ENCODE data around the gene TNFAIP8L3. TPM values are rescaled to one million over a fixed set of nuclear protein-coding genes. Genes with fewer than 3 reads are reported as not detected.
A peak's percentile ranks its signal among the peaks of the same experiment; 100 is the strongest.

TNFAIP8L3 gene
- total and polyA plus RNA-seq, 10 donors, result 6.5 to 35.8 (median 20.8) TPM

DNA sequence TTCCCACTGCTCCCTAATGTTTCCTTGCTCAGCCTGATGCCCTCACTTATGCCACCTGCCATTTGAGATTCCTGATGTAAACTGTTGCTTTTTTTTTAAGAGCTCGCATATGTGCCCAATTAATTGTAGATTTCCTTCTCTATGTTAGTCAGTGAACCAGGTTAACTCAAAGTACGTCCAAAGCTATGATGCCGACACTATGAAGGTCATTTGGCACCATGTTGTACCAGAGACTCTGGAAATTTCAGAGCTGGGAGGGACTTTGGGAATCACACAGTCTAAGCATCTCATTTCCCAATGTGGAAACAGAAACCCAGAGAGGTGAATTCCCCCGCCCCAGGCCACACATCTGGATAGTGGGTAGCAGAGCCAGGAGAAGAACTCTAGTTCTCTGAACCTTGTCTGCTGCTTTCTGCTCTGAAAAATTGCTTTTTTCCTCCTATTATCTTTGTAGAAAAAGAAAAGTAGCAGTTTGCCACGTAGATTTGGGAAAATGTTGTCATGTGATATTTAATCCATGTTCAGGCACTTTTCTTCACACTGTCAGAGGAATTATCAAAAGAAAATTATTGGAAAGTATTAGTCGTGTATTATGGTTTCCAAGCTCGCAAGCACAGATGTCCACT lies 38.5 kb upstream of the TNFAIP8L3 start:
- Histone ChIP-seq H3K9me3 (no peaks in the 10 kb centered on the region), H3K36me3 (no peaks in the 10 kb centered on the region), H3K4me3 (no peak overlapping the region), H3K4me1 (peaks cover 0 to 7% (median 0%) of the 10 kb centered on the region in 6 donors), H3K27me3 (replicated peaks in 1 of 7) (peaks cover 0 to 5% (median 0%) of the 10 kb centered on the region in 7 donors), H3K27ac (peak overlapping the region in 1 of 8 donors; percentile 36)
- TF ChIP-seq POLR2AphosphoS5 (IDR thresholded peaks at IDR 0.05), result no peak
- TF ChIP-seq, protein P1, sequence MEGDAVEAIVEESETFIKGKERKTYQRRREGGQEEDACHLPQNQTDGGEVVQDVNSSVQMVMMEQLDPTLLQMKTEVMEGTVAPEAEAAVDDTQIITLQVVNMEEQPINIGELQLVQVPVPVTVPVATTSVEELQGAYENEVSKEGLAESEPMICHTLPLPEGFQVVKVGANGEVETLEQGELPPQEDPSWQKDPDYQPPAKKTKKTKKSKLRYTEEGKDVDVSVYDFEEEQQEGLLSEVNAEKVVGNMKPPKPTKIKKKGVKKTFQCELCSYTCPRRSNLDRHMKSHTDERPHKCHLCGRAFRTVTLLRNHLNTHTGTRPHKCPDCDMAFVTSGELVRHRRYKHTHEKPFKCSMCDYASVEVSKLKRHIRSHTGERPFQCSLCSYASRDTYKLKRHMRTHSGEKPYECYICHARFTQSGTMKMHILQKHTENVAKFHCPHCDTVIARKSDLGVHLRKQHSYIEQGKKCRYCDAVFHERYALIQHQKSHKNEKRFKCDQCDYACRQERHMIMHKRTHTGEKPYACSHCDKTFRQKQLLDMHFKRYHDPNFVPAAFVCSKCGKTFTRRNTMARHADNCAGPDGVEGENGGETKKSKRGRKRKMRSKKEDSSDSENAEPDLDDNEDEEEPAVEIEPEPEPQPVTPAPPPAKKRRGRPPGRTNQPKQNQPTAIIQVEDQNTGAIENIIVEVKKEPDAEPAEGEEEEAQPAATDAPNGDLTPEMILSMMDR (IDR thresholded peaks at IDR 0.05 in 8 of 11, conservative IDR thresholded peaks at IDR 0.05 in 3 of 11), result no peak
- TF ChIP-seq POLR2A (IDR thresholded peaks at IDR 0.05), result no peak
- no peak for DNase-seq
- WGBS, 5 donors, result 72 to 81% (median 76%) methylated on average over 7 of the region's 7 CpGs
- intact Hi-C loops (cut with DNase I; ENCODE audit: low total_unique reads), result no loop called here

DNA sequence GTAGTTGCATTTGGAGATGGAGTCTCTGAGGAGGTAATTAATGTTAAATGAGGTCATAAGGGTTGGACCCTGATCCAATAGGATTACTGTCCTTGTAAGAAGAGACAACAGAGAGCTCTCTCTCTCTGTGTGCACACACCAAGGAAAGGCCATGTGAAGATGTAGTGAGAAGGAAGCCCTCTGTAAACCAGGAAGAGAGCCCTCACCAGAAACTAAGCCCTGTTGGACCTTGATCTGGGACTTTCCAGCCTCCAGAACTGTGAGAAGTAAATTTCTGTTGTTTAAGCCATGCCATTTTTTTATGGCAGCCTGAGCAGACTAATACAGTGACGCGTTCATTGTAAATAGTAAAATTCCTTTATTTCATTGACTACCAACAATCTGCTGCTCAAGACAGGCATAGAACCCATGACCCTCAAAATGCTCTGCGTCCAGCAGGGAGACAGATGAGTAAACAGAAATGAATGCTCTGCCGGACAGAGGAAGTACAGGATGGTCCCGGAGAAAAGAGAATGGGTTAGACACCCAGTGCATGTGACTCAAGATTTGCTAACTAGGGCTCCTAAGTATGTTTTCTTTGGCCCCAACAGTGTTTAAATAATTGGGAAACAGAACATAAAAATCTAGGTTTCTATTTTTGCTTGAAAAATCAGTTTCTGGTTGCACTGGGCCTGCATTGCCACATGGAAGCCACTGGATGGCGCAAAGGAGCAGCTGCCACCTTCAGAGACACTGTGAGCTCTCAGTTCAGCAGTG lies 37.9 kb upstream of the TNFAIP8L3 start:
- intact Hi-C loops (cut with DNase I; ENCODE audit: low total_unique reads), result no loop called here
- DNase-seq, result no peak
- peaks cover 0 to 7% (median 0%) of the 10 kb centered on the region in 6 donors for H3K4me1 ChIP-seq

DNA sequence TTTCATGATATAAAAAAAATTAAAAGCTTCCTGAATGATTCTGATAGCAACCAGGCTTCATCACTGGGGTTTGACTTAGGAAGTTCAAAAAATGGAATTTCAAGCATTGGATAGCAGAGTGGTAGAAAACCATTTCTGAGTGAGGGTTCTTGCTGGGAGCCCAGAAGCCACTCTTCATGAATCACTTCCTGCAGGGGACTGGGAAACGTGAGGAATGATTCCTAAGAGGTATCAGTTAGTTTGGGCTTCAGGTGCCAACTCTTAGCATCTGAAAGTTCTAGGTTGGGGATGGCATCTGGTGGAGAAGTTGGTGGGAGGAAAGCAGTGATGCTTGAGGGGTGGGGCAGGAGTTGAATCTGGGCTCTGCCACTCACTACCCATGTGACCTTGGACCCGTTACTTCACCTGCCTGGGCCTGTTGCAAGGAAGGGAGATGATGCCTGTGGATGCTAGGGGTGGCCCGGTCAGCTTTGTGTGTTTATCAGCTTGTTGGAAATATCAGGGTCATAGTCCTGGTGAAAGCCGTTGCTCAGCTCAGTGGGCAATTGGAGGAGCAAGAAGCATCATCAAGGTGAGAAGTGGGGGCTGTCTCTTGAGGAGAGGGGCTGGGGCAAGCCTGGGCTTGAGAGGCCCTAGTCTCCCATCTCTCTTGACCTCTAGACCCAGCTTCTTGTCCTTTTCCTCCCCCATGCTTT lies 37.0 kb upstream of the TNFAIP8L3 start:
- H3K4me3 ChIP-seq, result no peak overlapping the region
- peaks cover 0 to 5% (median 0%) of the 10 kb centered on the region in 7 donors for H3K27me3 ChIP-seq (replicated peaks in 1 of 7)
- H3K9me3 ChIP-seq, result no peaks in the 10 kb centered on the region
- intact Hi-C loops (cut with DNase I; ENCODE audit: low total_unique reads), result no loop called here
- H3K27ac ChIP-seq, result no peak overlapping the region
- DNase-seq, result no peak
- no peaks in the 10 kb centered on the region for H3K36me3 ChIP-seq
- TF ChIP-seq POLR2AphosphoS5 (IDR thresholded peaks at IDR 0.05) (no peak), POLR2A (IDR thresholded peaks at IDR 0.05) (no peak)
- TF ChIP-seq, protein P1 (IDR thresholded peaks at IDR 0.05 in 8 of 11, conservative IDR thresholded peaks at IDR 0.05 in 3 of 11), result no peak
- peaks cover 0 to 7% (median 3%) of the 10 kb centered on the region in 6 donors for H3K4me1 ChIP-seq
- 63 to 74% (median 65%) methylated on average over 4 of the region's 4 CpGs for WGBS, 5 donors

More for the DNA sequence above, 37.9 kb upstream of the TNFAIP8L3 start:
- no peaks in the 10 kb centered on the region for H3K36me3 ChIP-seq
- H3K27me3 ChIP-seq (replicated peaks in 1 of 7), result peaks cover 0 to 5% (median 0%) of the 10 kb centered on the region in 7 donors
- 64 to 80% (median 76%) methylated on average over 6 of the region's 6 CpGs for WGBS, 5 donors
- H3K27ac ChIP-seq, result peak overlapping the region in 1 of 8 donors; percentile 36
- H3K4me3 ChIP-seq, result no peak overlapping the region
- TF ChIP-seq, protein P1 (IDR thresholded peaks at IDR 0.05 in 8 of 11, conservative IDR thresholded peaks at IDR 0.05 in 3 of 11), result peak; percentile 4 to 78 (median 61)
- TF ChIP-seq POLR2A (IDR thresholded peaks at IDR 0.05) (no peak), POLR2AphosphoS5 (IDR thresholded peaks at IDR 0.05) (no peak)
- H3K9me3 ChIP-seq, result no peaks in the 10 kb centered on the region
